K562 (cell line): ENCODE data around the gene HSF4. TPM values are rescaled to one million over a fixed set of nuclear protein-coding genes. Genes with fewer than 3 reads are reported as not detected.

Experiments
- ATAC-seq: fragments of 200-7000 bp; cut with Tn5 transposase; 3 replicates; pipeline ENCODE4 v1.9.1; 2020; ENCODE audit warnings: moderate library complexity
- BruUV-seq: library from RNA; stranded (reverse); fragments of 400-500 nt; replicated peaks from 2 replicates; lab custom pipeline; 2021; lab: Mats Ljungman, UMichigan
- CTCF ChIA-PET: fragments of 300-600 bp; formaldehyde crosslinking; extraction: SDS; loops from one replicate; lab custom pipeline; 2021; ENCODE audit warnings: low intra/inter-chr PET ratio; lab: Yijun Ruan, JAX
- POLR2A ChIA-PET: fragments of 300-600, 350-650 bp; sonication (Branson Sonifier 250); formaldehyde crosslinking; extraction: SDS; loops from one replicate; lab custom pipeline; 2021; ENCODE audit warnings: antibody characterized with exemption, inconsistent platforms; lab: Yijun Ruan, JAX
- DNase-seq, 4 experiments: peaks; one replicate each; pipeline versions ENCODE4 v3.0.0 to v3.0.0-alpha.2; 2011 to 2018; ENCODE audit warnings: low spot score in 3 of 4, mixed read lengths in 3 of 4; ENCODE audit errors: extremely low read depth in 1 of 4
- FAIRE-seq: peaks from 2 replicates; lab custom pipeline; 2011; peaks lifted over from hg19 to GRCh38; lab: Jason Lieb, UNC
- H2AFZ ChIP-seq: 2 replicates; pipeline ENCODE4 v1.6.0; 2011; ENCODE audit warnings: low read depth, low read length, control low read depth, inconsistent platforms
- H3K27ac ChIP-seq: fragments of 200-600 bp; 3 replicates; pipeline ENCODE4 v1.8.0; 2011; ENCODE audit warnings: low read depth, mild to moderate bottlenecking, control low read depth, inconsistent platforms, low read length, moderate library complexity, mixed read lengths; ENCODE audit errors: extremely low read depth
- H3K27me3 ChIP-seq, 2 experiments: fragments of 300-600 bp in 1 of 2; 2 replicates in 1 of 2; 3 replicates in 1 of 2; pipeline versions ENCODE4 v1.6.0 to v1.8.0; 2011; ENCODE audit warnings: inconsistent platforms in 2 of 2, low read length in 2 of 2, mild to moderate bottlenecking in 1 of 2, mixed read lengths in 1 of 2, moderate library complexity in 1 of 2; ENCODE audit not compliant: control insufficient read depth in 2 of 2, insufficient read depth in 2 of 2
- H3K36me3 ChIP-seq: fragments of 300-600 bp; 3 replicates; pipeline ENCODE4 v1.8.0; 2011; ENCODE audit warnings: mild to moderate bottlenecking, low read length, inconsistent platforms; ENCODE audit not compliant: control insufficient read depth, insufficient read depth
- H3K4me1 ChIP-seq, 2 experiments: fragments of 200-600 bp in 1 of 2; replicated peaks in 1 of 2; 2 replicates in 1 of 2; 3 replicates in 1 of 2; pipeline versions ENCODE4 v1.5.1 to v1.8.0; 2011; ENCODE audit warnings: inconsistent platforms in 2 of 2, low read length in 2 of 2, mild to moderate bottlenecking in 1 of 2, mixed read lengths in 1 of 2, moderate library complexity in 1 of 2; ENCODE audit not compliant: control insufficient read depth in 2 of 2, insufficient read depth in 2 of 2
- H3K4me2 ChIP-seq: 2 replicates; pipeline ENCODE4 v1.6.1; 2011; ENCODE audit warnings: low read length, control low read depth, inconsistent platforms, mixed read lengths; ENCODE audit not compliant: insufficient read depth
- H3K4me3 ChIP-seq: fragments of 200-600 bp; sonication (generic), shearing (Covaris generic); 2 replicates; pipeline ENCODE4 v1.5.1; 2016; ENCODE audit warnings: control low read depth, inconsistent platforms
- H3K79me2 ChIP-seq: fragments of 200-600 bp; 3 replicates; pipeline ENCODE4 v1.8.0; 2011; ENCODE audit warnings: low read length, inconsistent platforms; ENCODE audit not compliant: control insufficient read depth, insufficient read depth
- H3K9ac ChIP-seq, 2 experiments: 2 replicates each; pipeline versions ENCODE4 v1.6.0 to v1.6.1; 2011; ENCODE audit warnings: low read depth in 2 of 2, low read length in 2 of 2, control low read depth in 1 of 2, inconsistent platforms in 1 of 2, mild to moderate bottlenecking in 1 of 2, mixed read lengths in 1 of 2; ENCODE audit not compliant: insufficient read depth in 1 of 2
- H3K9me1 ChIP-seq: one replicate; pipeline ENCODE4 v1.6.0; 2011; ENCODE audit warnings: inconsistent platforms, mild to moderate bottlenecking, low read length, moderate library complexity; ENCODE audit not compliant: control insufficient read depth, insufficient read depth
- H3K9me3 ChIP-seq: replicated peaks from 2 replicates; pipeline ENCODE4 v1.5.1; 2011; ENCODE audit warnings: low read depth, low read length, inconsistent platforms; ENCODE audit not compliant: control insufficient read depth, insufficient read depth
- H4K20me1 ChIP-seq: replicated peaks from 2 replicates; pipeline ENCODE4 v1.6.1; 2011; ENCODE audit warnings: low read length, inconsistent platforms, mixed read lengths; ENCODE audit not compliant: control insufficient read depth, insufficient read depth
- BHLHE40 ChIP-seq: IDR thresholded peaks from 2 replicates; pipeline ENCODE4 v1.6.1; 2011; ENCODE audit warnings: low read length, improper control_type of control experiment
- CBX3 ChIP-seq, 2 experiments: IDR thresholded peaks; 1 replicate in 1 of 2; 2 replicates in 1 of 2; pipeline ENCODE4 v1.6.1; 2012; ENCODE audit warnings: inconsistent platforms in 2 of 2, low read length in 2 of 2, borderline replicate concordance in 1 of 2, control low read depth in 1 of 2
- NFIC ChIP-seq: fragments of 450-650 bp; IDR thresholded peaks from 2 replicates; pipeline ENCODE4 v1.6.1; 2017; ENCODE audit warnings: mild to moderate bottlenecking, inconsistent platforms
- POLR2G ChIP-seq: fragments of 200-400 bp; formaldehyde crosslinking; IDR thresholded peaks from 2 replicates; pipeline ENCODE4 v1.6.1; 2017; ENCODE audit warnings: low read depth, mild to moderate bottlenecking, antibody characterized with exemption, low read length, moderate library complexity
- WGBS: fragments of 100-300 bp; shearing (Covaris generic); methylation state at CpG from one replicate; pipeline ENCODE4 v1.1.6; 2016; ENCODE audit warnings: low coverage, mixed read lengths; ENCODE audit not compliant: insufficient coverage; ENCODE audit errors: missing lambda C conversion rate; 5-methylcytosine and 5-hydroxymethylcytosine counted together
- in situ Hi-C: fragments of 300-500 bp; cut with MboI; formaldehyde crosslinking; loops from 4 replicates; pipeline ENCODE4 v1.15.0; 2018; ENCODE audit warnings: inconsistent platforms, mixed read lengths
- intact Hi-C: fragments of 100-400 bp; cut with micrococcal nuclease; formaldehyde crosslinking; loops from 2 replicates; pipeline ENCODE4 v1.14.2; 2022
- polyA plus RNA-seq, 8 experiments: library from polyadenylated mRNA; depleted of rRNA in 4 of 8; stranded (reverse) in 5 of 8; unstranded in 3 of 8; fragments of >200 nt; fragmentation: Nextera tagmentation in 2 of 8; fragmentation: Illumina TruSeq in 1 of 8; extraction: Ambion mirVana in 2 of 8; extraction: Trizol in 1 of 8; gene quantifications; 2 replicates each; pipeline versions ENCODE4 v1.2.1 to v1.2.3, GENCODE V29; 2011 to 2014; ENCODE audit warnings: inconsistent platforms in 1 of 8, missing spikeins in 1 of 8
- total RNA-seq, 7 experiments: library from RNA; depleted of rRNA in 6 of 7; stranded (reverse); fragments of >200 nt in 6 of 7; fragmentation: Illumina TruSeq in 2 of 7; extraction: Trizol in 2 of 7; gene quantifications; 2 replicates each; pipeline versions ENCODE4 v1.2.1 to v1.2.3, GENCODE V29; 2011 to 2021; ENCODE audit warnings: low replicate concordance in 1 of 7

HSF4 gene
- total and polyA plus RNA-seq, 9 of the 15 experiments (the other 6 are each of a cell fraction or from before 2014, with no cell fraction given): 0.50 to 35.4 (median 8.8) TPM; not detected in 1

GRCh38 chr16:67174706-67175231 lies 10.2 kb downstream of the HSF4 start:
- Histone ChIP-seq H3K4me2 (no peak overlapping the region), H3K4me1 (peaks cover 16 to 55% of the 10 kb centered on the region in 2 experiments; a peak in 4 of 5 replicates), H3K9me1 (no peaks in the 10 kb centered on the region), H3K79me2 (no peaks in the 10 kb centered on the region), H3K36me3 (no peaks in the 10 kb centered on the region), H2AFZ (no peak overlapping the region), H3K4me3 (no peak overlapping the region), H3K27me3 (no peaks in the 10 kb centered on the region), H4K20me1 (no peaks in the 10 kb centered on the region), H3K27ac (no peak overlapping the region), H3K9ac (0 out of 4 replicates have a peak overlapping the region, but pooled peaks of 1 of the 2 experiments have one; percentile 13), H3K9me3 (no peaks in the 10 kb centered on the region)
- POLR2A ChIA-PET: interaction anchor here (0.6 to 1.2 kb wide), 3 partner anchors 24 to 268 kb away, joined by 3 read pairs; partner anchors contain the start of genes B3GNT9 and CES4A
- intact Hi-C loops: no loop called here
- TF ChIP-seq CBX3 (IDR thresholded peaks at IDR 0.05; ENCODE audit: borderline replicate concordance in 1 of 2, low read length in 2 of 2): no peak
- TF ChIP-seq NFIC: 0 out of 2 replicates have a peak, but pooled peaks have one; percentile 11
- FAIRE-seq (no peak), ATAC-seq (no peak), DNase-seq (no peak)
- in situ Hi-C loops: loop anchor here (25.0 kb wide), 1 partner anchor 212 kb away; the partner anchor contains the start of gene CES3
- CTCF ChIA-PET: no interaction called here
- no TSS peak for BruUV-seq
- 94% methylated on average over 22 of the region's 31 CpGs for WGBS

- DNase-seq: no peak
- H2AFZ ChIP-seq: no peak overlapping the region
- 63% methylated on average over 12 of the region's 12 CpGs for WGBS
- H3K9me1 ChIP-seq: no peaks in the 10 kb centered on the region
- no peaks in the 10 kb centered on the region for H3K9me3 ChIP-seq
- intact Hi-C loops (no loop called here), in situ Hi-C loops (no loop called here)
- no peak overlapping the region for H3K27ac ChIP-seq
- CTCF ChIA-PET: no interaction called here
- peaks cover 2 to 48% of the 10 kb centered on the region in 2 experiments; a peak in 4 of 5 replicates for H3K4me1 ChIP-seq
- H3K9ac ChIP-seq: peak overlapping the region in 1 of 2 experiments; percentile 15; a peak in 1 of 4 replicates
- FAIRE-seq: no peak
- no peak overlapping the region for H3K4me2 ChIP-seq
- no peaks in the 10 kb centered on the region for H4K20me1 ChIP-seq
- H3K79me2 ChIP-seq: no peaks in the 10 kb centered on the region
- H3K36me3 ChIP-seq: no peaks in the 10 kb centered on the region
- no TSS peak for BruUV-seq
- no peaks in the 10 kb centered on the region for H3K27me3 ChIP-seq
- no peak overlapping the region for H3K4me3 ChIP-seq
- no peak for ATAC-seq
- POLR2A ChIA-PET: interaction anchor here (0.6 to 1.1 kb wide), 5 partner anchors 8 to 249 kb away, joined by 3 to 6 read pairs (median 3); partner anchors contain the start of gene EXOC3L1
- TF ChIP-seq BHLHE40 (no peak), POLR2G (peak; percentile 40; the same call in 1 of the 2 replicates)
Observed at GRCh38 chr16:67176662-67177061, 12.1 kb downstream of the HSF4 start.
